Stimulated activated CD4-positive, alpha-beta T cell treated with anti-CD3 and anti-CD28 coated beads, Interleukin-4, amount 100 ng/mL, for 4 hours (primary cell): ENCODE data around the gene KLHL22.
A peak's percentile ranks its signal among the peaks of the same experiment; 100 is the strongest.
"Not testable (repeated sequence)": the region's sequence is repeated elsewhere in the genome, so short reads cannot be mapped to it uniquely, and the experiment has no call there.

ENCODE experiments used
- DNase-seq, 2 experiments: peaks; one replicate each; pipeline ENCODE4 v3.0.0-alpha.2; 2020

The KLHL22 gene

GRCh38 chr22:20466659-20467379 is 28.8 kb downstream of the KLHL22 start:
- no peak for DNase-seq

GRCh38 chr22:20465759-20466077 is 29.9 kb downstream of the KLHL22 start:
- DNase-seq, result no peak

GRCh38 chr22:20464912-20465758 is 30.5 kb downstream of the KLHL22 start:
- no peak for DNase-seq

- peak; percentile 23 to 66 for DNase-seq
Observed at GRCh38 chr22:20464096-20464614, 31.4 kb downstream of the KLHL22 start.

- peak in 1 of 2 experiments; percentile 16 for DNase-seq
Observed at GRCh38 chr22:20463324-20464095, 32.1 kb downstream of the KLHL22 start.

- no peak for DNase-seq
Observed at GRCh38 chr22:20459862-20460261, 35.7 kb downstream of the KLHL22 start.

GRCh38 chr22:20459152-20459542 is 36.4 kb downstream of the KLHL22 start:
- no peak for DNase-seq

GRCh38 chr22:20458530-20459151 is 37.0 kb downstream of the KLHL22 start:
- DNase-seq, result no peak

GRCh38 chr22:20457506-20458240 is 37.9 kb downstream of the KLHL22 start:
- no peak for DNase-seq

- no peak for DNase-seq
Observed at GRCh38 chr22:20456722-20457076, 38.9 kb downstream of the KLHL22 start.

- peak; percentile 68 to 76 for DNase-seq
Observed at GRCh38 chr22:20456064-20456721, 39.4 kb downstream of the KLHL22 start.

GRCh38 chr22:20455709-20456063 is 39.9 kb downstream of the KLHL22 start:
- no peak for DNase-seq

GRCh38 chr22:20453222-20453621 is 42.4 kb downstream of the KLHL22 start:
- no peak for DNase-seq

GRCh38 chr22:20451920-20452319 is 43.7 kb downstream of the KLHL22 start:
- no peak for DNase-seq

GRCh38 chr22:20451129-20451778 is 44.3 kb downstream of the KLHL22 start:
- not testable (repeated sequence) for DNase-seq

- no peak for DNase-seq
Observed at GRCh38 chr22:20450551-20450906, 45.1 kb downstream of the KLHL22 start.

- DNase-seq, result no peak
Observed at GRCh38 chr22:20449819-20450550, 45.6 kb downstream of the KLHL22 start.

GRCh38 chr22:20448630-20449029 is 47.0 kb downstream of the KLHL22 start:
- DNase-seq, result no peak

GRCh38 chr22:20446383-20446970 is 49.1 kb downstream of the KLHL22 start:
- DNase-seq, result no peak

- no peak for DNase-seq
Observed at GRCh38 chr22:20444325-20444724, 51.3 kb downstream of the KLHL22 start.
